Central memory CD4-positive, alpha-beta T cell (primary cell): ENCODE data around the gene TUBGCP3.

Experiments
- DNase-seq: peaks from one replicate; pipeline ENCODE4 v3.0.0; 2022

The TUBGCP3 gene

DNA sequence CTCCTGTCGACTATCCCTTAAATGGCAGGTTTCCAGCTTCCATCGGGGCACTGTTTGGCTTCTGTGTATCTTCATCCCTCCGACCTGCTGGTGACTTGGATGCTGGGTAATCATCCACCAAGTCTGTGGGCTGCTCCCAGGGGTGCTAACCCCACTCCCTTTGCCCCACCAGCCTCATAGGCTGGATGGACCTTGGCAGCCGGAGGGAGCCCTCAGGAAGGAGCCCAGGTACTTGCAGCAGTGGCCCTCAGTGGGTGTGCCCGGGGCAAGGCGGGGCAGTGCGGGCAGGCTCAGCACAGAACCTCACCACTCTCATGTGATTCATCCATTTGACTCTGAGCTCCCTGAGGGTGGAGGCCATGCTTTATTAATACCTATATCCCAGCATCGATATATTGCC, 27.4 kb upstream of the TUBGCP3 start:
- no peak for DNase-seq

DNA sequence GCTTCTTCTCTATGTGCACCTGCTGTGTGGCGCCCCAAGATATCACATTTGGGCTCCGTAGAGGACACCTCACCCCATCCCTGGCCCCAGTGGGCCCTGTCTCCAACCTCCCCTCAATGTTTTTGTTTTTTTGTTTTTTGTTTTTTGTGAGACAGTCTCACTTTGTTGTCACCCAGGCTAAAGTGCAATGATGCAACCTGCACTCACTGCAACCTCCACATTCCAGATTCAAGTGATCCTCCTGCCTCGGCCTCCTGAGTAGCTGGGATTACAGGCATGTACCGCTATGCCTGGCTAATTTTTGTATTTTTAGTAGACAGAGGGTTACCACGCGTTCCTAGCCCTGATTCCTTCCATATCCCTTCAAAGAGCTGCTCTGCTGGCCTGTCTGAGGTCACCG, 26.9 kb upstream of the TUBGCP3 start:
- DNase-seq: no peak

DNA sequence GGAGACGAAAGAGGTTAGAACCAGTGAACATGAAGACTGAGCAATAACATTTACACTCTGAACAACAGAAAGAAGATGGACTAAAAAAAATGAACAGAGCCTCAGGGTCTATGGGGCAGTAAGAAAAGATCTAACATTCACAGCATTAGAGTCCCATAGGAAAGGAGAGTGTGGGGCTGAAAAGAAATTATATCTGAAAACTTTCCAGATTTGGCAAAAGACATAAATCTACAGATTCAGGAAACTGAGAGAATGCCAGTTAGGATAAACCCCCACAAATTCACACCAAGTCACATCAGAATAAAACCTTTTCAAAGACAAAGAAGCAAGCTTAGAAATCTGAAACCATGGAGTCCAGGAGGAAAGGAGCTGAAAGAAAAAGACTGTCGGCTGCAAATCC, 20.3 kb upstream of the TUBGCP3 start:
- no peak for DNase-seq

DNA sequence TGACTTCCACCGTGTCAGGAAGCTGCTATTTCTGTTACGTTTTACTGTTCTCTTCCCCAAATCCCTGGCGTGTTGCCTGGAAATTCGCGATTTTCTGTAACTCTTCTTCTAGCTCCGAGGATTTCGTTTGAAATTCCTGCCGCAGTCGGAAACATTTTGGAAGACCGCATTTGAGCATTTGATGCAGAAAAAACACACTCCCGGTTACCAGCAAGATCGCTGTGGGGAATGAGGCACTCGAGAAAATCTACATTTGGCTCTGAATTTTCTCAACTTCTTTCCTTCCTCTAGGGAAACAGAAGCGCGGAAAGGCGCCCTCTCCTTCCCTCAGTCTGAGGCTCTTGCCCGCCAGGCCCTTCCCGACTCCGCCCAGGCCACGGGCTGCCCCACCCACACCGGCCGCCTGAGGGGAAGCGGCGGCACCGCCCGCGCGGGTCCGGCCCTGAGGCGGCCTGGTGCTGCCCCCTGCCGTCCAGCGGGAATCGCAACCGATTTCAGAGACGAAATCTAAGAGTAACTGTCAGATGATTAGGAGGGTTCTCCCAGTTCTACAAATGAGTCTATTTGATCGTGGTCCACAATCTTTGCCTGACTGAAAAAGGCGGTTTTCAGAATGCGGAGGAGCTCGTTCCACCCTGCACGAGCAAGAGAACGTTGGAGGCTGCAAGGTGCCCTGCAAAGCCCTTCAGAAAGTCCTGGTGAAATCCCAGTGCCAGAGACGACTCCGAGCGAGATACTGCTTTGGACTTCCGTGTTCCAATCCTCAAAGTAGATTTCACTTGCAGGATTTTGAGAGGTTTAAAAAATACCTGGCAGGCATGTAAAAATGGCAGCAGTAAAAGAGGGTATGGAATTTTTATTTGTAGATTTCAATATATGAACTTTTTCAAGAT, 18.4 kb upstream of the TUBGCP3 start:
- peak; percentile 73 for DNase-seq

DNA sequence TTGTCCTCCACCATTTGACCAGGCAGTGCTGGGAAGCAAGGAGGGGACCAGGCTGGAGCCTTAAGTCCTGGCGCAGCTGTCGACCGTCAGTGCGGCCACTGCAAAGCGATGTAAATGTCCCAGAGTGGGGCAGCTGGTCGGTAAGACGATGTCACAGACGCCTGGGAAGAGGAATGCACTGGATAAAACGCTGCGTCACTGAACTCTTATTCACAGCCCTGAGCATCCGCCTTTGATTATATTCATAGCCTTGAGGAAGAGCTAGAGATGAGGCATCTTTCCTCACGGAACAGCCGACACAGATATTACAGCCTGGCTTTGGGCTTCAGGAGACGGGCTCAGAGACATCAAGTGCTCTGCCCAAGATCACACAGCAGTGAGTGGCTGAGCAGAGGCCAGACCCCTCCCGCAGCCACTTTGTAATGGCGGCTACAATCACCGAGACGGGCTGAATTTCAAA, 17.6 kb upstream of the TUBGCP3 start:
- DNase-seq: no peak

DNA sequence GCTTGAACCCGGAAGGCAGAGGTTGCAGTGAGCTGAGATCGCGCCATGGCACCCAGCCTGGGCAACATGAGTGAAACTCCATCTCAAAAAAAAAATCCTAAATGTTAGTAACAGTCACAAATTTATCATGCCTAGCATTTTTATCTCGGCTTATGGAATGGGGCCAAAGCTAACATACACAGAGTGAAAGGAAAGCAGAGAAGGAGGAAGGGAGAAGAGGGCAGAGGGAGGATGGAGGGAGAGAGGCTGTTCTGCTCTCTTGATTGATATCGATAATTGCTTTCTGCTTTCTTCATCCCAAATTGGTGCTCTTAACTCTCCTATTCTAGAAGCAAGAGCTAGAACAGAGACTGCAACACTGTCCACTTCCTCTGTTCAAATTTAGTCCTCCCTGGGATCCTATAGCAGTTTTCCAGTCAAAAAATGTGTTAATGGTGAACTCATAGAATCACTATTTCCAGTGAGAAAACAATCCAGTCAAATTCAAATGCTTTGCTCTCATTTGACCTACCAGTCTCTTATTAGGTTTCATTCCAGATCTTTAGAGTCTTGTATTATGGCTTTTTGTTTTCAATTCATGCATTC, 15.8 kb upstream of the TUBGCP3 start:
- no peak for DNase-seq

DNA sequence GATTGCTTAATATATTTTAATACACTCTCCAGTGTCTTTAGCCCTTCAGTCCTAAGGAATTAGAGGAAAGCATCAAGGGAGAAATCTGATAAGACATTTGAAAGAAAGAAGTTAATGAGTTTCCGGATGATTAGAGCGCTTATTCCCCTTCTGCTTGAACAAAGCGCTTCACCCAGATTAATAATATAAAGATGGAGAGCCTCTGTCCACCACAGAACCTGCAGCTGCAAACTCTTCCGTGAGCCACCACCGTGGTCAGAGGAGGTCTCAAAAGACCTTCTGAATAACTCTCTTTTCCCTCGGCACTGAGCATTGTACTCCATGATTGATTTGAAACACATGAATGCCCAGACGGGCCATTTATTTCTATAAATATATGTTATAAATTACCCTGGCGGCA, 14.2 kb upstream of the TUBGCP3 start:
- no peak for DNase-seq

DNA sequence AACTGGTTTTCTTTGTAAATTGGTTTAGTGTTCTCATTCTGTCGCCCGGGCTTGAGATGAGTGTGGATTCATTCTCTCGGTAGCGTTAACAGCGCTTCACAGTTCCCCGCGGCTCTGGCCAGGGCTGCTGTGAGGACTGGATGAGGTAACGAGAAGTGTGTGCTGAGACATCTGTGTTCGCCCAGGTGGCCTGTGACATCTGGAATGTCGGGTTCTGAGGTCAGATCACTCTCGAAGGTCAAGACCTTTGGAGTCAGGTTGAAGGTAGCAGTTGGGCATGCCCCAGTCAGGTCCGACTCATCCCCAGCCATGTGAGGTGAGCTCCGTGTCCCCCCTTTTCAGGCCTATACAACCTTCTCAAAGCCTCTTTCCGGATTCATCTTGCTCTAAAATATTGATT, 13.4 kb upstream of the TUBGCP3 start:
- DNase-seq: no peak

DNA sequence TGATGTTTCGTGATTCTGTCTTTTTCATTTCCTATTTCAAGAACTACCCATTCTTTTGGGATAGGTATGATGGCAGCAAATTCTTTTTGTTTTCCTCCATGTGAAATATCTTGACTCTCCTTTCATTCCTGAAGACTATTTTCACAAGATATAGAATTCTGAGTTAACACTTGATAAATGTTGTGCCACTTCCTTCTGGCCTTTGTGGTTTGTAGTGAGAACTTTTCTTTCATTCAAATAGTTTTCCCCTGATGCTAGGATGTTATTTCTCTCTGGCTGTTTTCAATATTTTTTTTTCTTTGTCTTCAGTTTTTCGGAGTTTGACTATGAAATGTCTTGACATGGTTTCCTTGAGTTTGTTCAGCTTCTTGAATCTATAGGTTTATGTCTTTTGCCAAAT, 8.3 kb upstream of the TUBGCP3 start:
- DNase-seq: no peak

DNA sequence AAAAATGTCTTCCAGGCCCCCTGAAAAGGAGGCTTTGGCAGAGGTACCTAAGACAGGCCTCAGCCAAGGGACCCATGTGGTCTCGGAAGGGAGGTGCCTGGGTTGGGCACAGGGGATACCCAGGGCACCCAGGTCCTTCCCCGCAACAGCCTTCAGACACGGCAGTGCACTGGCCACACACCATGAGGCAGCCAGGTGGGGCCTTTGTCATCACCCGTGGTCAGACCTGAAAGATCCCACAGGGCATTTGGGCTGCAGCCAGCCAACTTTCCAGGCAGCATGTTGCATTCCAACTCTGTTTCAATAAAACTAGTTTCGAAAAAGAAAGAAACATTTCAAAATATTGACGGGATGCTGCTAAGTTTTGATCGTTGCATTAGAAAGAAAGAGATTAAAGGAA, 4.7 kb upstream of the TUBGCP3 start:
- DNase-seq: no peak

DNA sequence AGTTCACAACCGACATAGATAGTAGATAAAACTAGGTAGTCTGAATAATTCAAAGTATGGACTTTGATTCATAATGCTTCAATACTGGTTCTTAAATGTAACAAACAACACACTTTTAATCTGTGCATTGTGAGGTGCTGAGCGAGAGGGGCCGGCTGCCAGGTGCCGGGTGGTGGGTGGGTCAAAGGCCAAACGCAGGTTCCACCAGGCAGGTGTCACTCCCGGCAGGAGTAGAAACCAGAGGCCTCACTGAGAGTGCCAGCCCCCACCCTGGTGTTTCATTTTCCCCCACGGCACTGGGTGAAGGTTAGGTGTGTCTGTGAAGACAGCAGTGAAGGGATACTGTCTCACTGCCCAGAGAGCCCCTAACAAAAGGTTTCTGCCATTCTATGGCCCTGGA, 4.2 kb upstream of the TUBGCP3 start:
- no peak for DNase-seq

DNA sequence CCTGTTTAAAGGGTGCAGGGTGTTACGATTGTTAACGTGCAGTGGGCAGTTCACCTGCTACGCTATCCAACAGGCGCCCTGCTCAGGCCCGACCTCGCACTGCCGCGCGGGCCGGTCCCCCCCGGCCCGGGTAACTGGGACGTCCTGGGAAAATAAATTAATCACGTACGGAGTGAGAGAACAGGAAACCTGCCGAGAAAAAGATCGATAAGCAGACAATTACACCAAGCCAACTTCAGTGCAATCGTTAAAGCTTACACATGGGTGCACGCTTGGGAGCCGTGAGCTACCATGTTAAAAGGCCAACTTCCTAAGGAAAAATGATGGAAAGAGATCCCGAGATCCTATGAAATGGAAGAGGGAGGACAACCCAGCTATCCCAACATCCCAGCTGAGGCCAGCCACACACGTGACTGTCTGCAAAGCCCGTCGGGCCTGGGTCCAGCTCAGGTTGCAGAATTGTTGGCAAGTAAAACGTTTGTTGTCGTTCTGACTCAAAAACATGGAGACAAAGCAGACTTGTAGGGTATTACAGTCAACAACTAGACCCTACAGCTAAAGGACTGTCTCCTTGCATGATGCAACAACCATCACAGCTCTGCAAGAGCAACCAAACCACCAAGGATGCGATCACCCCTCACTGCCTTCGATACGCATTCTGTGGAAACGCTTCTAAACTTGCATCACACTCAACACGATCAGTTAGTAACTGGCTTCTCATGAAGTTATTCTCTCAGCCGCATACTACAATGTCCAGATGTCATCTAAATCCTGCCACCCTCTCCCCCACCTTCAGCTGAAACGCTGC, 741 bp upstream of the TUBGCP3 start:
- DNase-seq: no peak

DNA sequence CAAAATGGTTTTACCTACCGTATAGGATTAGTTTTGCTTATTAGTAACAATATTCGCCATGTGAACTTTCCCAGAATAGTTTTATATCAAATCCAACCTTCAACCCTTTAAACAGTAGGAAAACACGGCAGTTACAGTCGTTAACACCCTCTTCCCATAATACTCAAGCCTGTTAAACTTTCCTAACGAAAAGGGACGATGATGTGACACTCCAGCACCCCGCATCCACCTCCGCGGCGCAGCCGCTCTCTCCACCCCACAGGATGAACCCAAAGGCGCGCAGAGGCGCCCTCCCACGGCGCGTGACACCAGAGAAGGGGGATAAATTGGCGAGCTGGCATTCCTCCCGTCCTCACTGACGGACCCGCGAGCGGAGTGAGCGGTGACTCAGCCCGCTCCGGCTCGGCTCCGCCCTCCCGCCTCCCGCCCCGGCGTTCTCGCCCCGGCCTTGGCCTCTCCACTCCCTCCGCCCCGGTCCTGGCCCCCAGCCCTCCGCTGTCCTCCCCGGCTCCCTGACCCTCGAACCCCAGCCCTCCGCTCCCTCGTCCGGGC, 665 bp downstream of the TUBGCP3 start:
- peak; percentile 47 for DNase-seq

DNA sequence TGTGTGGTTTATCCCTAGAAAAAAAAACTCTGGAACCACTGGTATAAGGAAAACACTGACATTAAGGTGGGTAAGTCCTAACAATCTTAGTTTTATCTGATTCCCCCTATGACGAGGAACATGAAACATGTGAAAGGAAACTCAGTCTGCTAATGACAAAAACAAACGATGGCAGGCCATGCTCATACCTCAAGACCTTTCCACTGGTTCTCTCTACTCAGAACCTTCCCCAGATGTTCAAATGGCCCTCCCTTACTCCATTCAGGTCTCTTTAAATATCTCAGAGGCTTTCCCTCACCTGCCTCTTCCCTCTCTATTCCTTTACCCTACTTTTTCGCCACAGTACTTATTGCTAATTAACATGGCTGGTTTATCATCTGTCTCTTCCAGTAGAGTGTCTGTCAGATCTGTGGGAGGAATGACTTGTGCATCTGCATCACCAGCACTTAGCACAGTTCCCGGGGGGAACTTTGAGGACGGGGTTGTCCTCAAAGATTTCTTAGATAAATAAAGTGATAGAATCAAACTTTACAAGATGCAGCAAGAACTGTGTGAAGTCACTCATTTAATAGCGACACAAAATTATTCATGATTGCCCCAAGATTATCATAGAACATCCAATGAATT, 1.5 kb downstream of the TUBGCP3 start:
- DNase-seq: no peak

DNA sequence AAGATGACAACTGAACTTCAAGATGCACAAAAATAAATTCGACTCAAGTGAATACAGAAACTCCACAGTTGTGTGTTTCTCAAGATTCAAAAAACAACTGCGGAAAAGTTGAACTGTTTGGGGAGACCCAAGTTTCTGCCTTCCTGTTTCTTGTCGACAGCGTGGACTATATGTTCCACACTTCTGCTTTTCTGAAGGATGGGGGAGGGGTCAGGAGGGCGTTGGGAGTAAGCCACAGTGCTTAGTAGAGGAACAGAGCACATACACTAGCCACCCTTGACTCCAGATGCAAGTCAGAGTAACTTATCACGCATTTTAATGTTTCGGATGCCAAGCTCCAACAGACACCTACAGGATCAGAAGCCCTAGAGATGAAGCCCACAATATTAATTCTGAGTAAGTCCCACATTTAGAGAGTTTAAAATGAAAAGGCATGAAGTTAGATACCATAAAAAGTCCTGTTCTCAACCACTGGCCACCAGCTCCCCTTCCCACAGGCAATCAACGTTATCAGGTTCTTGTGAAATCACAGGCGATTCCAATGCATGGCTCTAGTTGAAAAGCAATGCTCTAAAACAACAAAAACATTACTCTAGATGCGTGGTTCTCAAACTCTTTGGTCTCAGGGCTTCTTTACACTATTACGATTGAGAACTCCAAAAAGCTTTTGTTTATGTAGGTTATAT, 4.2 kb downstream of the TUBGCP3 start:
- DNase-seq: no peak

DNA sequence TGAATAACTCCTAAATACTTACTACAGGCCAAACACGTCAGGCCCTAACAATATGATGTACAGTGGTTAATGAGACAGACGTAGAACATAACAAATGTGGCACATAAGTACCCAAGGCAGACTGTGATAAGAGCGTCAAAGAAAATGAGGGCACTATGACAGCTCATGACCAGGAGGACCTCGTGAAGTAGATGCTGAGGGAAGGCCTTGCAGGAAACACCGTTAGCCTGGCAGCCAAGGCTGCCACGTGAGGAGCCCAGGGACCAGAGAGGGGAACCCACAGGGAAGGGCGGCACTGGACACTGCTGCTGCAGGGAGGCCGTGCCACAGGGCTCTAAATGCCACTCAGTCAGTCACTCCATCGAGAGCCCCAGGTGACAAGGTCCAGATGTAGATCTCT, 5.7 kb downstream of the TUBGCP3 start:
- DNase-seq: no peak

DNA sequence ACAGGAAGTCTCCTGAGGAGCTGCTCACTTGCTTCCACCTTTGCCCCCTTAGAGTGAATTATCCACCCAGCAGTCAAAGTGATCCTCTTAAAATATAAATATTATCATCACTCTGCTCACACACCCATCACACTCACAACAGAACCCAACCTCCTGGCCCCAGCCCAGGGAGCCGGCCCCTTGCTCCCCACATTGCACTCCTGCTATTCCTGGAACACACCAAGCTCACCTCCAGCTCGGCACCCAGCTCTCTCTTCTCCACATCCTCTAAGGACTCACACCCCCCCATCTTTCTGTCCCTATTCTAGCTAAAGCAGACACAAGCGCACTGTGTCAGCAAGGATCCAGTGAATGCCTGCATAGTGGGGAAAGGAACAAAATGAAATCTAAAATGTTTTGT, 7.0 kb downstream of the TUBGCP3 start:
- no peak for DNase-seq

DNA sequence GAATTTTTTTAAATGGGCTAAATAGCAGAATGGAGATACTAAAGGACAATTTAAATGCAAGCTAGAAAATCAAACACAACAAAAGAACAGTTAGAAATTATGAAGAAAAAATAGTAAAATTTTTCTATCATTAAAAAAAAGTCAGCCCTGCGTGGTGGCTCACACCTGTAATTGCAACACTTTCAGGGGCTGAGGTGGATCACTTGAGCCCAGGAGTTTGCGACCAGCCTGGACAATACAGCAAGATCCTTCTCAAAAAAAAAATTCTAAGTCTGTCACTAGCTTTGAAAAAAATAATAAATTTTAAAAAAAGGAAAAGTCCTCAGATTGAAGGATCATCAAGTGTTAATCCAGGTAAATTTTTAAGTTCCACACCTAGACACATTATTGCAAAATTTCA, 7.7 kb downstream of the TUBGCP3 start:
- DNase-seq: no peak

DNA sequence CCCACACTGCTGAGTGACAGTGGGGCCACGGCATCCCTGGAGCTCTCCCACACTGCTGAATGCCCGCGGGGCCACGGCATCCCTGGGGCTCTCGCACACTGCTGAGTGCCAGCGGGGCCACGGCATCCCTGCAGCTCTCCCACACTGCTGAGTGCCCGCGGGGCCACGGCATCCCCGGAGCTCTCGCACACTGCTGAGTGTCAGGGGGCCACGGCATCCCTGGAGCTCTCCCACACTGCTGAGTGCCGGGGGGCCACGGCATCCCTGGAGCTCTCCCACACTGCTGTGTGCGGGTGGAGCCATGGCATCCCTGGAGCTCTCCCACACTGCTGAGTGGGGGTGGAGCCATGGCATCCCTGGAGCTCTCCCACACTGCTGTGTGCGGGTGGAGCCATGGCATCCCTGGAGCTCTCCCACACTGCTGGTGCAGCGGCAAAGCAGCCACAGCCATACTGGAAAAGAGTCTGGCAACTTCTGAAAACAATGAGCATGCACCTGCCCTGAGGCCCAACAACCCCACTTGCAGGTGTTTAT, 8.6 kb downstream of the TUBGCP3 start:
- no peak for DNase-seq

DNA sequence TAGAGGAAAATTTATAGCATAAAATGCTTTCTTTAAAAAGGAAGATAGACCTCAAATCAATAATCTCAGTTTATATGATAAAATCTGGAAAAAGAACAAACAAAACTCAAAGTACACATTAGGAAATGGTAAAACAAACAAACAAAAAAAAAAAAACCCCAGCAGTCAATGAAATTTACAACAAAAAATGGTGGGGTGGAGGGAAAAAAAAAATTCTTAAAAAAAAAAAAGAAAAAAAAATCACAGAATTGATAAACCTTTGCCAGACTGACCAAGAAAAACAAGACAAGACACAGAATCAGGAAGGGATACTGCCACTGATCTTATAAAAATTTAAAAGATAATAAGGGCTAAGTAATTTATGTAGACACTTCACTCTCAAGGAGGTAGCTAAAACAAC, 11.2 kb downstream of the TUBGCP3 start:
- DNase-seq: no peak

DNA sequence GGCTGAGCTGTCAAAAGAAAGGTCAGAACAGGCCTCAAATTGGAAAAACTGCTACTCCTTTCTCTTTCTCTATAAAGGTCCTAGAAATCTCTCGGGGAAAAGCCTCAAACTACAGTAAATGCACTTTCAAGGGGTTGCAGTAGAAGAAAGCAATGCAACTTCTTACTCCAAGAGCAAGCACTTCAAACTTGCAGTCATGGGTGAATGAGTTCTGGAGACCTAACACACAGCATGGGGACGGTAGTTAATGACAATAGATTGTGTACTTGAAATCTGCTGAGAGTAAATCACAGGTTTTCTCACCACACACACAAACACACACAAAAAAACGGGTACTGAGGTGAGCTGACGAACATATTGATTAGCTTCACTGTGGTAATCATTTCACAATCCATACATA, 11.8 kb downstream of the TUBGCP3 start:
- DNase-seq: no peak

DNA sequence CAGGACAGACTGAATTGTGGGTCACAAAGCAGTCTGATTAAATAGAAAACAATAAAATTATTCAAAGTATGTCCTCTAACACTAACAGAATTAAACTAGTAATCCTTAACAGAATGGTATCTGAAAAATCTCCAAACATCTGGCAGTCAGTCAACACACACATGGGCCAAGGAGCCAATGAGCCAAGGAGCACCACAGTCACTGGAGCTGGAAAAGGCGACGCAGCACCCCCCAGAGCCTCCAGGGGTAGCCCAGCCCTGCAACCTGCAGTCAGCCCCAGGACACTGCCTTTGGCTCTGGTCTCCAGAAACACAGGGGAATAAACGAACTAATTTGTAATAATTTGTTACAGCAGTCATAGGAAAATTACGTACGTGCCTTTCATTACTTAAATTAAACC, 12.3 kb downstream of the TUBGCP3 start:
- no peak for DNase-seq
